T1000 (cell line): ENCODE measurements around the gene TSPAN32.

ENCODE experiments used
- DNase-seq: peaks from one replicate; lab custom pipeline; 2025; ENCODE audit warnings: mixed read lengths; lab: John Stamatoyannopoulos, UW

TSPAN32 gene

DNA sequence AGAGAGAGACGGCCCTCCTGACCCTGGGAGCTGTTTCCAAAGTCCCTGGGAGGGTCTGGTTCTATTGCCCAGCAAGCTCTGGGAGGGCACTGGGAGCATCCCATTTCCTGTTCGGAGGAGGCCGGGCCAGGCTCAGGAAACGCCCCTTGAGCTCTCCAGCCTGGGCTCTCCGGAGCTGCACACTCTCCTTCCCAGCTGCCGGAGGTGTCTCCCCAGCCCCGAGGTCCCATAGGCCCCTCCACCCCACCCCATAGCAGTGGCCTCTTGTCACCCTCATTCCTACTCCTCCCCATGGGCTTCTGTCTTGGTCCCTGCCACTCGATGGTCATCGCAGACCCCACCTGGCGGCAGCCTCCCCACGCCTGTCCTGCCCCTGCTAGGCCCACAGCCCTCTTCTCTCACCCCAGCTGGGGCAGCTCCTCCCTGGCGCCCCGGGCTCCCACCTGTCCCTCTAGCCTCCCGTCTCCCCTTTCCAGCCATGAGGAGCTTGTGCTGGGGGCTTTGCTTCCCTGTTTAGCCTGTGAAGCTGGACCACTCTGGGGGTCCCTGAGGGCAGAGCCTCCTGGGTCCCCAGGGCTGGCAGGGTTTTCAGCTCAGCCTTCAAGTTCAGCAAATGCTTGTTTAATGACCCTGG is 2.8 kb downstream of the TSPAN32 start:
- no peak for DNase-seq

DNA sequence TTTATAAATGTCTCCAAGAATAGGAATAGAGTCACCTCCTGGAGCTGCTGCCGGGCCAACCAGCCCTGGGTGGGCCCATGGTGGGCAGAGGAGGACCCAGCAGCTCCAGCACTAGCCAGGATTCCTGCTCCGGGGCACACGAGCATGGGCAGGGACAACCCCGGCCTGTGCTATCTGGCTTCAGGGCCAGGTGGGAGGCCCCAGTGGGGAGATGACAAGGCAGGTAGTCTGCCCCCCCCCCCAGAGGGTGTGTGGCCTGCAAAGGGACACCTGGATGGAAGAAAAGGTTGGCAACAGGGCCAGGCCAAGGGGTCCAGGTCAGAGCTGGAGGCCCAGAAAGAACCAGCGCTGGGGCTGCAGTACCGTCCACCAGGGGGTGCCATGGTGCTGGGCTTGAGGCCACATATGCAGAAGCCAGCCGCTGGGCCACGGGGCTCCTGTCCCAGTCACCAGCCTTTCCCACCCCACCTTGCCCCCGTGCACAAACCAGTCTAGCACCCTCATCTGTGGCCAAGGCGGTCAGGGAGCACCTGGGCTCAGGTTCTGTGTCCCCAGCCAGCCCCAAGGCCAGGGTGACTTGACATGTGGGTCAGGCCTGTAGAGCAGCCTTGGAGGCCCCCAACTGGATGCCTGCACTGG is 3.4 kb downstream of the TSPAN32 start:
- no peak for DNase-seq

- DNase-seq = no peak
These were observed 4.1 kb downstream of the TSPAN32 start for GRCh38 chr11:2305788-2306451.

DNA sequence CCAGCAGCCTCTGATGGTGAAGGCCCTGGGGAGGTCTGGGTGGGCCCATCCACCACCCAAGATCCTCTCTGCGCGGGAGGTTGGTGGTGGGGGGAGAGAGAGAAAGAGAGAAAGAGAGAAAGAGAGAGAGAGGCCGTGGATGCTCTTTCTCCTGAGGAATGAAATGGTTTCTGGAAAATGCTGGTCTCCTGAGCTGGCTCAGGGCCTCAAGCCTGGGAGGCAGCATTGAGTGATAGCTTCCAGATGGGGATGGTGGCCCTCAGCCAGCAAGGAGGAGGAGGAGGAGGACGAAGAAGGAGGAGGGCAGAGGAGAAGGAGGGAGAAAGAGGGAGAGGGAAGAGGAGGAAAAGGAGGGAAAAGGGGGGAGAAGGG is 4.6 kb downstream of the TSPAN32 start:
- DNase-seq = no peak

GRCh38 chr11:2306877-2307500 is 5.2 kb downstream of the TSPAN32 start:
- no peak for DNase-seq

DNA sequence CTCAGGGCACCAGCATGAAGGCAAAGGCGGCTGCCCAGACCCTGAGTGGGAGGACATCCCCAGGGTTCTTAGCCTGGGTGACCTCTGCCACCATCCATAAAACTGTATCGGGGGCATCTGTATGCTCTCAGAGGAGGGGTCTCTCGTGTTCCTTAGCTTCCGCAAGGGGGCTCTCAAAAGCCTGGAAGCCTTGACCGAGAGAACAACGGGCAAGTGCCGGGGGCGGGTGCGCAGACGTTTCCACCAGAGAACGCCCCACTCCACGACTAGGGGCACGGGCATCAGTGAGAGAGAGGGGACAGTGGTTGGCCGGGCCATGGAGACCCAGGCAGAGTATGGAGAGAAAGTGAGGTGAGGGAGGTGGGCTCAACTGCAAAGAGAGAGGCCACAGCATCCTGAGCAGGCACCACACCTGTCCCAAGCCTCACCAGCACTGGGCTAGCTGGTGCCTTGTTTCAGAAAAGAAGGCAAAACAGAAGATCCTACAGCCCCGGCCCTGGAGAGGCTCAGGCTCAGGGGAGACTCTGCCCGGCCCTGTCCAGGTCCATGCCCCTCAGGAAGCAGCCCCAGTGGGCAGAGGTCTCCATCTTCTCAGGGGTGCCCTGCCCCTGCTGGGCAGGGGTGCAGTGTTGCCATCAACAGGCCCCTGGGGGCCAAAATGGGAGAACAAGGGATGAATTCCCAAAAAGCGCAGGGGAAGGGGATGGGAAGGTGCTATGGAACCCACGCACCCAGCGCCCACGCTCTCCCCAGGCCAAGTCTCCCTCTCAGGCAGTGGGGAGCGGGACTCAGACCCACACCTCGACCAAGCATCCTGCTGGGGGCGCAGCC is 5.9 kb downstream of the TSPAN32 start:
- no peak for DNase-seq

GRCh38 chr11:2308713-2309112 is 6.9 kb downstream of the TSPAN32 start:
- DNase-seq = no peak

GRCh38 chr11:2309251-2310072 is 7.6 kb downstream of the TSPAN32 start:
- DNase-seq = no peak

DNA sequence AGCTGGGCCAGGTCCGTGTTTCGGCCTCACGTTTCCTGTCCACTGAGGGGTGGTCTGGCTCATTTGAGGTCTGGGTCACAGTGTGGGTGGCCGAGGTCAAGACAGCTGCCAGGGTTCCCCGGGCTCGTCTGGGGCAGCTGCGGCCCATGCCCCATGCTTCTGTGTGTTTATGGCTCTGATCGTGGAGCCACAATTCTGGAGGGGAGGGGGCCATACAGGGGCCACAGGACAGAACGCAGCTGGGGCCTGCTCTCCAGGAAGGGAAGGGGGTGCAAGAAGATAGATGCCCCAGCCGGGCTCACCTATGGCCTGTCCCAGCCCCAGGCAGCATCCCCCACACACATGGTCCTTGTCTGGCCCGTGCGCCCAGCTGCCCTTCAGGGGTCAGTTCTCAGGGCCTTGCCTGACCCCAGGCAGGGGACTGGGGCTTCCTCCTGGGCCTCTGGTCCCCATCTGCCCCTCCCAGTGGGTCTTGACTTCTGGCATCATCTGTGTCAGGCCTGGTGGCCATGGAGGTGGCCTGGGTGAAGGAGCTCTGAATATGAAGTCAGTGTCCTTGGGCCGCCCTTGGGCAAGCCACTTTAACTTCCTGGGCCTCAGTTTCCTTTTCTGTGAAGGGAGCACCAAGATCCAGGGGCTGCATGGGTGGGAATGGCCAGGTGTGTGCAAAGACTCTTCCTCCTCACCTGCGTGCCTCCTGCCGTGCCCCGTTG is 8.4 kb downstream of the TSPAN32 start:
- DNase-seq = no peak

DNA sequence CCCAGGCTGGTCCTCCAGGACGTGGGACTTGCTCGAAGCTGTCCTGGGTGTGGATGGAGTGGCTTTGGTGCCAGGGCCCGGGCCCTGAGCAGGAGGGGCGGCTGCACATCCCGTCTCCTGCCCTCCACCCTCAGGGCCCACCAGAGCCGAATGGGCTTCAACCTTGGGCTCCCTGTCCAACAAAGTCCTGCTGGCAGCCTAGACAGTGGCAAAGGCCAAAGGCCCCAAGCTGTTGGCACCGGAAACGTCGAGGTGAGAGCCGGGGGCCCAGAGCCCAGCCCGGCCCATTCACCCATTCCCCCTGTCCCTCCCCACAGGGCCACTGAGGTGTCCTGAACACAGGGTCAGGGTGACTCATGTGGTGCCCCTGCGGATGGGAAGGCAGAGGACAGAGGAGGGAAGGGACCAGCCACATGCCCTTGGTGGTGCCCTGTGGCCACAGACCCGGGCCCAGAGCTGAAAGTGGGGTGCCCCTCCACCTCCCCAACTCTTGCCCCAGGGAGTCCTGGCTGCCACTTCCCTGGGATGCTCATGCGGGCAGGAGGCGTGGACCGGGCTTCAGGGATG is 9.1 kb downstream of the TSPAN32 start:
- DNase-seq = no peak

DNA sequence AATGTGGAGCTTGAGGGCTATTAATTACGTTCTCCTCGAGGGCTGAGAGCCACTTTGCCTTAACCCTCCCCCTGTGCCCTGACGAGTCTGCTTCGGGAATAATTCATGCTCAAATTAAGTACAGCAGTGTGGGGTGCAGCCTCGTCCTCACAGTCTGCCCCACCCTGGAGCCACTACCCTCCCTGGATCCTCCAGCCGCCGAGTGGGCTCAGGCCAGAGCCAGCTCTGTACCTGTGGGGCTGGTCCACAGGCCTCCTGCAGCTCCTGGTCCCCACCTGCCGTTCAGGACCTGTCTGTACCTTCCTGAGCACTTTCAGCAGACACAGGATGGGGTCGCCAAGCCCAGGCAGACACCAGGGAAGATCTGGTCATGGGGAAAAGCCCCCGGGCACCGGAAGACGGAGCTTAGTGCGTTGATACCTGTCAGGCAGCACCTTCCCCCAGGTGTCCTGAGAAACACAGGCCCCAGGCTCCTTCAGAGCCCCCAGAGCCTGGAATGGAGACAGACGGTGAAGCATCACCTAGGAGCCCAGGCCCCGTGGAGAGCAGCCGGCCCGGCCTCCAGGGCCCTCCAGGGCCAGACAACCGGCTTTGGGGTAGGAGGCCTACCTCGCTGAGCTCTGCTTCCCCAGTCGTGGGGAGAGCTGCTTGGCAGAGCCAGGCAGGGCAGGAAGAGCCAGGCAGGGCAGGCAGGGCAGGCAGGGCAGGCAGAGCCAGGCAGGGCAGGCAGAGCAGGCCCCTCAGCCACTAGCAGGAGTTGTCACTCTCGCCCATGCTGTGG is 9.7 kb downstream of the TSPAN32 start:
- DNase-seq = no peak

DNA sequence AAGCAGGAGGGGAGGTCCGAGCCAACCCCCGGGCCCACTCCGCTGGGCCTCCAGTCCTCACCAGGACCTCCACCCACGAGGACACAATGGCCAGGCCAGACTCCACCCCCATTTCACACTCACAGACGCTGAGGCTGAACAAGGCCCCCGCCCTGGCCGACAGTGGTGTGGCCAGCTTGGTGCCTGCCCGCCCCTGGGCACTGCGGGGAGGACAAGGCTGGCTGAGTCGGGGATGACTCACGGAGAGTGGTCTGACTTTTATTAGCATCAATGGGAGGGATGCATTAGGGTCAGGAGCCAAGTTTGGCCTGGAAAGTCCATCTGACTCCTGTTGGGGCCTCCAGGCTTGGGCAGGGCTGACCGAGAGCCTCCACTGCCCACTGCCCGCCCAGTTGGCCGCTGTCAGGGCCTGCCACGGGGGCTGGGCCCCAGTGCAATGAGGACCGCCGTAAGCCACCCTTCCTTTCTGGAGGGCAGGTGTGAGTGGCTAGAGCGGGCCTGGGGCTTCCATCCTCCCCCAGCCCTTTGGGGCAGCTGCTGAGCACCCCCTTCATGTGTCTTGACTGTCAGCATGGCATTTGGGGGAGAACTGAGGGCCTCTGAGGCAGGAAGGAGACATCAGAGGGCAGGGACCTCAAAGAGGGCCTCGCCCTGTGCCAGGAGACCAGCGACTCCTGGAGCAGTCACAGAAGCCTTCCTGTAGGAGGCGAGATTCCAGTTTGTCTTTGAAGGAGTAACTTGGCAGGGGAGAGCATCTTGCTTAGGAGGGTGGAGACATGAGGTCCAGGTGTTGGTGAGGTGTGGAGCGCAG is 10.6 kb downstream of the TSPAN32 start:
- DNase-seq = no peak

DNA sequence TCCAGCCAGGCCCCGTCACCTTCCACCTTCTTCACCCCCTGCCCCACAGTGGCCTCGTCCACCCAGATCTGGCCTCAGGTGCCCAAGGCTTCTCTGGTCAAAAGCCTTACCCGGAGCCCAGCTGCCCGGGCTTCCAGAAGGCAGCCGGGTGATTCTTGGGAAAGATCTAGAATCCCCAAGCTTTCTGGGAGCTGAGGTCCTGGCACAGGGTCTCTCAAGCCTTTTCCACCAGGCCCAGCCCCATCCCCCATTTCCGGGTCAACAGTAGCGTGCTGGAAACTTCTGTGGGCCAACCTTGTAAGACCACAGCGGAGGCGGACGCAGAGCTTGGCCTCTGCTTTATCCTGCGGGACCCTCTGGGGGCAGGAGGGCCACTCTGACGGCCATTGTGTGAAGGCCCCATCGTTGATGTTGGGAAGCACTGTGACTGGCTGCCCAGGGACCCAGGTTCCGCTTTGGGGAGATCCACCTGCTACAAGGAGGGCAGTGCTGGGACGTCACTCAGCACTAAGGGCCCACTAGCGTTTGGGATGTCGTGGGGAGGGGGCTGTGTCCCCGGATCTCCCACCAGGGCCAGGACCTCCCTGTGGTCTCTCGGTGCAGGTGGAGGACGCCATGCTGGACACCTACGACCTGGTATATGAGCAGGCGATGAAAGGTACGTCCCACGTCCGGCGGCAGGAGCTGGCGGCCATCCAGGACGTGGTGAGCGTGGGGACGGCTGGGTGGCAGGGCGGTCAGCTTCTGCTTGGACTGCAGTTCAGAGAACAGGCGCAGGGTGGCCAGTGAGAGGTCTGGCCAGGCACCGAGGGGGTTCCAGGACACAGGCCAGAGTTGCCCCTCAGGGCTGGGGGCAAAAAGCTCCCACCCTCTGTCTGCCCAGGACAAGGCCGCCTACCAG is 11.5 kb downstream of the TSPAN32 start:
- DNase-seq = no peak

- DNase-seq = no peak
These were observed 12.3 kb downstream of the TSPAN32 start for GRCh38 chr11:2314136-2314524.

GRCh38 chr11:2314525-2315394 is 12.9 kb downstream of the TSPAN32 start:
- DNase-seq = no peak

GRCh38 chr11:2315395-2316168 is 13.8 kb downstream of the TSPAN32 start:
- no peak for DNase-seq
